ENCODE results near the gene WDTC1. TPM values are rescaled to one million over a fixed set of nuclear protein-coding genes. Genes with fewer than 3 reads are reported as not detected.
"Not testable (repeated sequence)": the region's sequence is repeated elsewhere in the genome, so short reads cannot be mapped to it uniquely, and the experiment has no call there.

Gene WDTC1
- total RNA-seq, 1 experiment from 2014 or later = 19.0 TPM

DNA sequence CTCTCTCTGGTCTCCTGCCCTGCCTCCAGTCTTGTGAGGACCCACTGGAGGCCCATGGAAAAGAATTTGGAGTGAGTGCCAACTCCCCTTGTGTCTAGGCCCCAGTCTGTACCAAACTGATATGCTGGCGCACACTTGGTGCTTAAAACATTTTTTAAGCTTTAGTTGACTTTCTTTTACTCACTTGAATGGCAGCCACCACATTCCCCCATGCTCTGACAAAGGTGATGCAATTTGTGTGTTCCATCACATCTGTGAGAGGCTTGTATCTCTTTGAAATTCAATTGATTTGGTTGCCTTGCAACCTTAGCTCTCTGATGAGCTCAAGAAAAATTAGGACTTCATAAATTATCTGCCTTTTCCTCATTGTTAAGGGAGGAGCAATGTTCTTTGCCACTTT, 30.5 kb upstream of the WDTC1 start:
- H3K4me3 Mint-ChIP-seq = no peak overlapping the region
- H3K23ac ChIP-seq (ENCODE audit: insufficient read length, low read depth, low read length) = no peak overlapping the region
- no CpG with 5 or more reads among the region's 1 CpG for WGBS (ENCODE audit: extremely low coverage, insufficient read length, low lambda C conversion rate)

DNA sequence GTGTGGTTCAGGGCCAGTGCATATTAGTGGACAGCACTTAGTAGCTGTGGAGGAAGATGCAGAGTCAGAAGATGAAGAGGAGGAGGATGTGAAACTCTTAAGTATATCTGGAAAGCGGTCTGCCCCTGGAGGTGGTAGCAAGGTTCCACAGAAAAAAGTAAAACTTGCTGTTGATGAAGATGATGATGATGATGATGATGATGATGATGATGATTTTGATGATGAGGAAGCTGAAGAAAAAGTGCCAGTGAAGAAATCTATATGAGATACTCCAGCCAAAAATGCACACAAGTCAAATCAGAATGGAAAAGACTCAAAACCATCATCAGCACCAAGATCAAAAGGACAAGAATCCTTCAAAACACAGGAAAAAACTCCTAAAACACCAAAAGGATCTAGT, 27.2 kb upstream of the WDTC1 start:
- DNase-seq; H3K4ac ChIP-seq (ENCODE audit: low read depth, low read length); H3K36me3 Mint-ChIP-seq (ENCODE audit: insufficient read depth in 1 of 3, low read depth in 3 of 3); H3K4me1 ChIP-seq (ENCODE audit: insufficient read depth, low read length); H2BK120ac ChIP-seq (ENCODE audit: low read depth, low read length, poor library complexity, severe bottlenecking); H3K4me1 Mint-ChIP-seq; H4K20me1 ChIP-seq (ENCODE audit: control insufficient read depth, insufficient read depth, insufficient read length); H4K91ac ChIP-seq (ENCODE audit: insufficient read length, low read depth, low read length); H3K18ac ChIP-seq (ENCODE audit: insufficient read length, low read depth, low read length); H3T11ph ChIP-seq (ENCODE audit: low read length); H3K4me3 Mint-ChIP-seq; H3K9me3 ChIP-seq (ENCODE audit: control insufficient read depth, low read depth, low read length); H2AFZ ChIP-seq (ENCODE audit: low read length); H3K4me2 ChIP-seq (ENCODE audit: insufficient read depth, insufficient read length, low read length); H3K27ac ChIP-seq (ENCODE audit: insufficient read length, low read depth, low read length); H2AK5ac ChIP-seq (ENCODE audit: insufficient read length, low read length); H3K14ac ChIP-seq (ENCODE audit: insufficient read depth, low read length); H3K56ac ChIP-seq (ENCODE audit: insufficient read length, low read depth, low read length); H3K79me2 ChIP-seq (ENCODE audit: insufficient read depth, low read length); H3K23me2 ChIP-seq (ENCODE audit: insufficient read length, low read depth, low read length, poor library complexity, severe bottlenecking); H3K9me3 Mint-ChIP-seq; H4K5ac ChIP-seq (ENCODE audit: insufficient read length, low read depth, low read length); H3K79me1 ChIP-seq (ENCODE audit: insufficient read depth, low read depth, low read length, poor library complexity, severe bottlenecking); H2BK15ac ChIP-seq (ENCODE audit: low read depth, low read length); H4K8ac ChIP-seq (replicated peaks; ENCODE audit: insufficient read length, low read depth, low read length); H2BK5ac ChIP-seq (ENCODE audit: insufficient read length, low read length); H3K27me3 Mint-ChIP-seq (ENCODE audit: low read depth); H3K27ac Mint-ChIP-seq; H2BK12ac ChIP-seq (ENCODE audit: insufficient read length, low read depth, low read length); H3K23ac ChIP-seq (ENCODE audit: insufficient read length, low read depth, low read length); H3K27me3 ChIP-seq (ENCODE audit: insufficient read depth, low read length); H2BK20ac ChIP-seq (ENCODE audit: low read depth, low read length, poor library complexity, severe bottlenecking); H3K9ac ChIP-seq (ENCODE audit: extremely low read depth, insufficient read length, low read length): not testable (repeated sequence)
- no CpG with 5 or more reads among the region's 1 CpG for WGBS (ENCODE audit: extremely low coverage, insufficient read length, low lambda C conversion rate)

More for the DNA sequence above, 30.5 kb upstream of the WDTC1 start:
- Histone ChIP-seq H3K4ac (ENCODE audit: low read depth, low read length) (no peak overlapping the region), H4K8ac (replicated peaks; ENCODE audit: insufficient read length, low read depth, low read length) (no peak overlapping the region), H2BK15ac (ENCODE audit: low read depth, low read length) (no peak overlapping the region), H3K56ac (ENCODE audit: insufficient read length, low read depth, low read length) (no peak overlapping the region), H2BK12ac (ENCODE audit: insufficient read length, low read depth, low read length) (no peak overlapping the region), H3K79me2 (ENCODE audit: insufficient read depth, low read length) (no peaks in the 10 kb centered on the region), H3K27ac (ENCODE audit: insufficient read length, low read depth, low read length) (no peak overlapping the region), H3K23me2 (ENCODE audit: insufficient read length, low read depth, low read length, poor library complexity, severe bottlenecking) (no peaks in the 10 kb centered on the region), H3K18ac (ENCODE audit: insufficient read length, low read depth, low read length) (no peak overlapping the region), H4K91ac (ENCODE audit: insufficient read length, low read depth, low read length) (no peak overlapping the region), H2AFZ (ENCODE audit: low read length) (no peak overlapping the region), H3K9ac (ENCODE audit: extremely low read depth, insufficient read length, low read length) (no peak overlapping the region), H2BK5ac (ENCODE audit: insufficient read length, low read length) (no peak overlapping the region), H3K79me1 (ENCODE audit: insufficient read depth, low read depth, low read length, poor library complexity, severe bottlenecking) (no peaks in the 10 kb centered on the region), H3K14ac (ENCODE audit: insufficient read depth, low read length) (no peak overlapping the region), H4K5ac (ENCODE audit: insufficient read length, low read depth, low read length) (no peak overlapping the region), H3T11ph (ENCODE audit: low read length) (no peak overlapping the region), H3K9me3 (ENCODE audit: control insufficient read depth, low read depth, low read length) (no peaks in the 10 kb centered on the region), H2BK120ac (ENCODE audit: low read depth, low read length, poor library complexity, severe bottlenecking) (no peak overlapping the region), H3K27me3 (ENCODE audit: insufficient read depth, low read length) (no peaks in the 10 kb centered on the region), H3K4me2 (ENCODE audit: insufficient read depth, insufficient read length, low read length) (no peak overlapping the region), H2AK5ac (ENCODE audit: insufficient read length, low read length) (no peak overlapping the region), H4K20me1 (ENCODE audit: control insufficient read depth, insufficient read depth, insufficient read length) (no peaks in the 10 kb centered on the region), H3K4me1 (ENCODE audit: insufficient read depth, low read length) (no peaks in the 10 kb centered on the region), H2BK20ac (ENCODE audit: low read depth, low read length, poor library complexity, severe bottlenecking) (no peak overlapping the region)
- Mint-ChIP-seq H3K27me3 (ENCODE audit: low read depth) (peaks cover 19% of the 10 kb centered on the region), H3K36me3 (ENCODE audit: insufficient read depth in 1 of 3, low read depth in 3 of 3) (no peaks in the 10 kb centered on the region), H3K4me1 (no peaks in the 10 kb centered on the region; a peak in 1 of 4 replicates), H3K9me3 (no peaks in the 10 kb centered on the region), H3K27ac (no peak overlapping the region)
- no peak for DNase-seq
- TF ChIP-seq, protein P1, sequence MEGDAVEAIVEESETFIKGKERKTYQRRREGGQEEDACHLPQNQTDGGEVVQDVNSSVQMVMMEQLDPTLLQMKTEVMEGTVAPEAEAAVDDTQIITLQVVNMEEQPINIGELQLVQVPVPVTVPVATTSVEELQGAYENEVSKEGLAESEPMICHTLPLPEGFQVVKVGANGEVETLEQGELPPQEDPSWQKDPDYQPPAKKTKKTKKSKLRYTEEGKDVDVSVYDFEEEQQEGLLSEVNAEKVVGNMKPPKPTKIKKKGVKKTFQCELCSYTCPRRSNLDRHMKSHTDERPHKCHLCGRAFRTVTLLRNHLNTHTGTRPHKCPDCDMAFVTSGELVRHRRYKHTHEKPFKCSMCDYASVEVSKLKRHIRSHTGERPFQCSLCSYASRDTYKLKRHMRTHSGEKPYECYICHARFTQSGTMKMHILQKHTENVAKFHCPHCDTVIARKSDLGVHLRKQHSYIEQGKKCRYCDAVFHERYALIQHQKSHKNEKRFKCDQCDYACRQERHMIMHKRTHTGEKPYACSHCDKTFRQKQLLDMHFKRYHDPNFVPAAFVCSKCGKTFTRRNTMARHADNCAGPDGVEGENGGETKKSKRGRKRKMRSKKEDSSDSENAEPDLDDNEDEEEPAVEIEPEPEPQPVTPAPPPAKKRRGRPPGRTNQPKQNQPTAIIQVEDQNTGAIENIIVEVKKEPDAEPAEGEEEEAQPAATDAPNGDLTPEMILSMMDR (conservative IDR thresholded peaks at IDR 0.05) = no peak
